Neural crest cell (in vitro differentiated cells): ENCODE results near the gene TUBGCP2. TPM values are rescaled to one million over a fixed set of nuclear protein-coding genes. Genes with fewer than 3 reads are reported as not detected.

Experiments used
- DNase-seq: peaks from one replicate; pipeline ENCODE4 v3.0.0; 2021; ENCODE audit warnings: low read depth, mixed read lengths, low spot score
- H3K27ac Mint-ChIP-seq: one replicate; pipeline ENCODE4 v1.8.0; 2021; ENCODE audit warnings: mild to moderate bottlenecking, mixed read lengths; ENCODE audit not compliant: unreplicated experiment
- H3K27me3 Mint-ChIP-seq: 2 replicates; pipeline ENCODE4 v1.8.0; 2021; ENCODE audit warnings: low read depth, mild to moderate bottlenecking, mixed read lengths
- H3K36me3 Mint-ChIP-seq: 2 replicates; pipeline ENCODE4 v1.8.0; 2021; ENCODE audit warnings: low read depth, mild to moderate bottlenecking, mixed read lengths
- H3K4me1 Mint-ChIP-seq: 2 replicates; pipeline ENCODE4 v1.8.0; 2021; ENCODE audit warnings: mixed read lengths
- H3K4me3 Mint-ChIP-seq: one replicate; pipeline ENCODE4 v1.8.0; 2021; ENCODE audit warnings: mild to moderate bottlenecking, mixed read lengths
- H3K9me3 Mint-ChIP-seq: 2 replicates; pipeline ENCODE4 v1.8.0; 2021; ENCODE audit warnings: mixed read lengths
- total RNA-seq: library from RNA; stranded (reverse); gene quantifications from 2 replicates; pipeline ENCODE4 v1.2.1, GENCODE V29; 2021
- TF ChIP-seq, protein P1 (sequence below): fragments of 200-600 bp; sonication (generic); conservative IDR thresholded peaks from 2 replicates; pipeline ENCODE4 v1.5.0; 2021; ENCODE audit warnings: antibody characterized with exemption, mild to moderate bottlenecking

TUBGCP2 gene
- total RNA-seq, 1 donor from 2014 or later: 70.0 TPM

DNA sequence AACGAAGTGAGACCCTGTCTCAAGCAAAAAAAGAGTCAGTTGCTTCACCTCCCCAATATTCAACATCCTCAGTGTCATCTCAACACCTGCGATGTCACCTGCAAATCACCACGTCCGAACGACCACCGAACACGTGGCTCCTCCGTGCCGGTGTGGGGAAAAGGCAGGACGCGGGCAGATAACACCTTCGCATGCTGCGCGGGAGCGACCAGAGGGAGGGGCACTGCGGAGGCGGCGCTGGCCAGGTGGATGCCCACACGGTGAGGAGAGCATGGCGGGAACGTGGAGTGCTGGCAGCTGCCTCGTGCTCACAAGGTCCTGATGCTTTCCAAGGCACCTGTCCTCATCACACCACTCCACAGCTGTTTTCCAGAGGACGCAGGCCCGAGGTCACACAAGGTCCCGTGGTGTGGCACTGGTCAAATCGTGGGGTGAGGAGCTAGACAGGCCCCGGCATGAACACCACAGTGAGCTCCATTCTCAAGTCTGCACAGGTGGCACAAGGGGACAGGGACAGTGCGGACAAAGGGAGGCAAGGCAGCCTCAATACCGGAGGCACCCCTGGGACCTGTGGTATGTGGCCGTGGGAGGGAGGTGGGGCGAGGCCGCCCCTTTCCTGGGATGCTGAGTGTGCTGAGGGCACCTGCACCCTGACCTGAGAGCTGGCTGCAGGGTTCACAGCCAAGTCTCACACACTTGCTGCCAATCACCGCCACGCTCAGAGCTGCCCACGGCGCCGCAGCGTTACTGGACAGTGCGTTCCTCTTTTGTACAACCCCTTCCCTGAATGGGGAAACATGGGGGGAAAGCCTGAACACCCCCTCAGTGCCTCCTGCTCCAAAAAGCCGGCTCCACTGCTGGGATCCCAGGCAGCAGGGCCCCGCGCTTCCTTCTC is 13.0 kb downstream of the TUBGCP2 start:
- H3K27ac Mint-ChIP-seq: no peak overlapping the region
- H3K9me3 Mint-ChIP-seq: no peaks in the 10 kb centered on the region
- TF ChIP-seq, protein P1, sequence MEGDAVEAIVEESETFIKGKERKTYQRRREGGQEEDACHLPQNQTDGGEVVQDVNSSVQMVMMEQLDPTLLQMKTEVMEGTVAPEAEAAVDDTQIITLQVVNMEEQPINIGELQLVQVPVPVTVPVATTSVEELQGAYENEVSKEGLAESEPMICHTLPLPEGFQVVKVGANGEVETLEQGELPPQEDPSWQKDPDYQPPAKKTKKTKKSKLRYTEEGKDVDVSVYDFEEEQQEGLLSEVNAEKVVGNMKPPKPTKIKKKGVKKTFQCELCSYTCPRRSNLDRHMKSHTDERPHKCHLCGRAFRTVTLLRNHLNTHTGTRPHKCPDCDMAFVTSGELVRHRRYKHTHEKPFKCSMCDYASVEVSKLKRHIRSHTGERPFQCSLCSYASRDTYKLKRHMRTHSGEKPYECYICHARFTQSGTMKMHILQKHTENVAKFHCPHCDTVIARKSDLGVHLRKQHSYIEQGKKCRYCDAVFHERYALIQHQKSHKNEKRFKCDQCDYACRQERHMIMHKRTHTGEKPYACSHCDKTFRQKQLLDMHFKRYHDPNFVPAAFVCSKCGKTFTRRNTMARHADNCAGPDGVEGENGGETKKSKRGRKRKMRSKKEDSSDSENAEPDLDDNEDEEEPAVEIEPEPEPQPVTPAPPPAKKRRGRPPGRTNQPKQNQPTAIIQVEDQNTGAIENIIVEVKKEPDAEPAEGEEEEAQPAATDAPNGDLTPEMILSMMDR: no peak
- H3K4me1 Mint-ChIP-seq: no peaks in the 10 kb centered on the region
- no peaks in the 10 kb centered on the region for H3K27me3 Mint-ChIP-seq
- no peak for DNase-seq
- H3K36me3 Mint-ChIP-seq: peaks cover 5% of the 10 kb centered on the region
- no peak overlapping the region for H3K4me3 Mint-ChIP-seq

DNA sequence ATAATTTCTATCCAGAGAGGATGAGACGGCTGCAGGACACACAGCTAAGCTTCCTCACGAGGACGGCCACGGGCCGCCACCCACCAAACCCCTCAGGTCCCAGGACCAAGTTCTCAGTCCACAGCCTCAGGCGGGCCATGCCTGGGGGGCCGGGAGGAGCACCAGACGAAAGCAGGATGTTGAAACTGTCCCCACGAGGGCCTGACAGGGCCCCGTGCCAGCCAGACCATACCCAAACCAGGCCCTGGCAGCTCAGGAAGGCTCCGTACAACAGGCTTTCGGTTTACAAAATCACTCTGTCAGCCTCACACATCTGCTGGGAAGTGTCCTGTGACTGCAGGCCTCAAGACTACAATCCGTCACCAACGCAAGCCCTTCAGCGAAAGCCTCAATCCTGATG is 14.5 kb downstream of the TUBGCP2 start:
- no peaks in the 10 kb centered on the region for H3K27me3 Mint-ChIP-seq
- no peaks in the 10 kb centered on the region for H3K4me1 Mint-ChIP-seq
- H3K9me3 Mint-ChIP-seq: no peaks in the 10 kb centered on the region
- TF ChIP-seq, protein P1: no peak
- H3K4me3 Mint-ChIP-seq: no peak overlapping the region
- H3K27ac Mint-ChIP-seq: no peak overlapping the region
- no peak for DNase-seq
- H3K36me3 Mint-ChIP-seq: peaks cover 2% of the 10 kb centered on the region

DNA sequence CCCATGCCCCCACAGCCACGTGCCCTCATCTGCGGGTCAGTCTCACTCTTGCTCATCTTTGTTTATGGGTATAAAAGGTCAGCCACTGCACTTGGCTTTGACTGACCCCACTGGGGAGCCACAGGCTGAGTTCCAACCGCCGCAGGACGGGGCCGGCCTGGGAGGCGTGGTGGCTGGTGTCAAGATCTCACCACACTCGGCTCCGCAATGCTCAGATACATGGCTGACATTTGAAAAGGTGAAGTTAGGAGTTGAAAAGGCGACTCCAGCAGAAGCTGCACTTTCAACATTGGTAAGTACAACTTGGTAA is 14.9 kb downstream of the TUBGCP2 start:
- Mint-ChIP-seq H3K4me3 (no peak overlapping the region), H3K9me3 (no peaks in the 10 kb centered on the region), H3K27ac (no peak overlapping the region), H3K27me3 (no peaks in the 10 kb centered on the region), H3K36me3 (peaks cover 4% of the 10 kb centered on the region), H3K4me1 (no peaks in the 10 kb centered on the region)
- DNase-seq: no peak
- TF ChIP-seq, protein P1: no peak

DNA sequence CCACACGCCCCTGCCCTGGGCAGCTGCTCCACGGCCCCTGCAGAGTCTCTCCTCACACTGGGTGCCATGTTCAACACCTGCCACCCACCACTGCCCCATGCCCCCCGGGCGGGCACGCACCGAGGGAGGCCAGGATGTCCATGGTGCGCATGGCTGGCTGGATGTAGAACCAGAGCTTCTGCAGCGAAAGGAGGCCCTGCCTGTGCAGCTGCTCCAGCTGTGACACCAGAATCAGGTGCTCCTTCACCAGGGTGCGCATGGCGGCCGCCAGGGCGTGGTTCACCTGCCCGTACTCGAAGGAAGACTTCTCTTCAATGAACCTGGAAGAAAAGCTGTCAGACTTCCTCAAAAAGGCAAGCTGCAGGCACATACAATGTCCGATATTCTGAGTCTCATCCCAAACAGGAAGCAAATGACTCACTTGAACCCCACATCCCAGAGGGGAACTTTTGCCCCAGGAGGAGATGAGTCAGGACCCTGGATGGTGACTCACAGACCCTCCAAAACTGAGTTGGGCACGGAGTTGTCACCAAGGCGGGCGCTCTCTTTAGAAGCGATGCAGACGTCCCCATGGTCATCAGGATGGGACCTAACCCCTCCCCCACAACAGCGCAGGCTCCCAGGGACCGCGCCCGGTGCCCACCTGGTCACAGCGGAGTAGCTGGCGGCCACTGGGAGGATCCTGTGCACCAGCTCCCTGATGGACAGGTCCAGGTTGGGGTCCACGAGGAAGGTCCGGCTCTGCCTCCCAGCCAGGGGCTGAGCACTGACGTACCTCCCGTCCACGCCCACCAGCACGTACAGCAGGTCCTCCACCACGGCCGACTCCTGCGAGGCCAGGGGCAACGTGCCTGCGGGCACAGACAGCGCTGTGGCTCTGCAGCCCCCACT is 15.5 kb downstream of the TUBGCP2 start:
- no peak for DNase-seq
- Mint-ChIP-seq H3K9me3 (no peaks in the 10 kb centered on the region), H3K4me1 (no peaks in the 10 kb centered on the region), H3K4me3 (no peak overlapping the region), H3K27ac (no peak overlapping the region), H3K27me3 (no peaks in the 10 kb centered on the region), H3K36me3 (peaks cover 4% of the 10 kb centered on the region)
- TF ChIP-seq, protein P1: no peak

DNA sequence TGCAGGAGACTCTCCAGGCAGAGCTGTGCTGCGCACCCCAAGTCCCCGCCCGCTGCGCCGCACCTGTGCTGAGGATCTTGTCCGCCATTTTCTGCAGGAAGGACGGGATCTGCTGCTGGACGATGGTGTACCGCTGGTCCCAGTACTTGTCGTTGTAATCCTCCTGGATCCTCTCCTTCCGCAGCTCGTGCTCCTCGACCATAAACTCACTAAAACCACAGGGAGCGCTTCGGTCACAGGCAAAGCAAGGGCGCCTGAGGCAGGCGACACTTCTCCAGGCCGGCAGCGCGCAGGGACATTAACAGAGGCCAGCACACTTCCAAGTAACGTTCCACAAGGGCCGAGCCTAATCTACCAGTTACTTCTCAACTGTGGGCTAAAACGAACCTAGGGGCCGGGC is 18.9 kb downstream of the TUBGCP2 start:
- H3K4me1 Mint-ChIP-seq: no peaks in the 10 kb centered on the region
- no peak for DNase-seq
- peaks cover 7% of the 10 kb centered on the region for H3K36me3 Mint-ChIP-seq
- TF ChIP-seq, protein P1: no peak
- H3K9me3 Mint-ChIP-seq: no peaks in the 10 kb centered on the region
- no peaks in the 10 kb centered on the region for H3K27me3 Mint-ChIP-seq
- H3K4me3 Mint-ChIP-seq: no peak overlapping the region
- H3K27ac Mint-ChIP-seq: no peak overlapping the region
